NCI-H128 (cell line): ENCODE data around the gene CDH13.

Experiments
- DNase-seq: peaks from one replicate; lab custom pipeline; 2025; ENCODE audit not compliant: unreplicated experiment; lab: John Stamatoyannopoulos, UW

The CDH13 gene

DNA sequence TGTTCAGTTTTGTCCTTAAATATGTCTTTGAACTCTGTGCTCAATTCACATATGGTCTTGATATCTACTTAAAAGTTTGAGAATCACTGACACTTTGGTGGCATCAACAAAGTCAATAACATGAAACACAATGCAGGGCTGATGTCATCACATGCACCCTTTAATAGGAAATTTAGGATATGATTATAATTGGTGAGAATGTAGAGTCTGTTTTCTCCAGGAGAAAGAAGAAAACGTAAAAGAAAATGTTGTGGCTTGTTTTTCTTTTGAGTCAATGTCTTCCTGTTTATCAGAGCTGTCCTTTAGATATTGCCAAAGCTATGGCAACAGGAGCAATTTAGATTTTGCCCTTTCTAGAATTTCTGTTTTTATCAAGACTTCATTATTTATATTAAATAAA is 396.9 kb downstream of the CDH13 start:
- DNase-seq = no peak

DNA sequence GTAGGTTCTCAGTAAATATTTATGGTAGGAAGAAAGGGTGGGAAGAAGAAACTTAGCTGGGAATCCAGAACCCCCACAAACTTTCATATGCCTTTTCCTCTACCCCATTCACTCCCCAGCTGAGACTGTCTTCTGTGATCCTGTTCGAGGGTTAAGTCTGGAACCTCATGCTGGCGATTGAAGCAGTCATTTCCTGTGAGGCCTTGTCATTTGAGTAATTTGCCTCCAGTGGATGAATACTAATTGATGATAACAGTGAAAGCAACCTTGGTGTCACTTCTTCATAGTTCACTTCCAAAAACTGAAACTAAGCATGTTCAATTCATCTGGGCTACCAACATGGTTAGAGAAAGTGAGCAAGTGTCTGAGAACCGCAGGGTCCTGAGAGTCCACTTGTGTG is 401.2 kb downstream of the CDH13 start:
- no peak for DNase-seq

DNA sequence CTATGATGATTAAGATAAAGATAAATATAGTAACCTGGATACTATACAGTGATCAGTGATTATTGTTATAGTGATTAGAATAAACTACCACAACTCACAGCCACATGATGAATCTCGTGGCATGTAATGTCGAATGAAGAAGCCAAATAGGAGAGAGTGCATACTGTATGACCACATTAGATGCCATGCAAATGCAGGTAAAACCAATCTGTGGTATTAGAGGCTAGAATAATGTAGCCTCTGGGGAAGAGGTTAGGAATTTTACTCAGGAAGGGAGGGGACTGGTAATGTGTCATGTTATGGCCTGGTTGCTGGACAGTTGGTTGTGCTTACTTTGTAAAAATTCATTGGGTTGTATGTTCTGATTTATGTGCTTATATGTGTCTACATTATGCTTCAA is 402.7 kb downstream of the CDH13 start:
- DNase-seq = no peak

DNA sequence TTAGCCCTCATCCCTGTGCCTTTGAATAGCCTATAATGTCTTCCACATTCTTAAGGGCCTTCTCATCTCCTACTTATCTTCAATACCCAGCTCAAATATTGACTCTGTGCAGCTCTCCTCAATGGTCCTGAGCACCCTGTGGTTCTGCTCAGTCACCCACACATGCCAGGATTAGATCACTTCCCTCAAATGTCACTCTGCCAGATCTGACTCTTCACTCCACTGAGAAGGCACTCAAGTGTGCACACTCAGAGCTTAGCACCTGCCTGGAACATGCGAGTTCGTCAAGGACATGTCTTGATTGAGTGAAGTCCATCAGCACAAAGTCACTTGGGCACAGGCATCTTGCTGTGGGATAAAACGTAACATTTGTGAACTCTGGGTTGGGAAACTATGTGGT is 404.8 kb downstream of the CDH13 start:
- DNase-seq = no peak

DNA sequence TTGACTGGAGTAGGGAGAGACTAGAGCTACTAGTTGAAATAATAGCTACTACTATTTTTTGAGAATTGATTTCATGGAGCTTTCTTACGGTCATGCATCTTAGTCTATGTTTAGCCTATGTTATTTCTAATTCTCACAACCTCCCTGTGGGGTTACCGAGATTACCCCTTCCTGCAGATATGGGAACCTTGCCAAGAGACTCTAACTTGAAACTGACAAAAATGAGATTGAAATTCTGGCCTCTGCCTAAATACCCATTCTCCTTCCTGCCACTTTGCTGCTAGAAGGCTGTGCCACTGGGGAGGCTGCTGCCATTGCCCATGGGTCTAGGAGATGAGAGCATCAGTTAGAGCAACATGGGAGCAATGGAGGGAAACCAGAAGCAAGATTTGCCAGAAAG is 410.3 kb downstream of the CDH13 start:
- DNase-seq = no peak

DNA sequence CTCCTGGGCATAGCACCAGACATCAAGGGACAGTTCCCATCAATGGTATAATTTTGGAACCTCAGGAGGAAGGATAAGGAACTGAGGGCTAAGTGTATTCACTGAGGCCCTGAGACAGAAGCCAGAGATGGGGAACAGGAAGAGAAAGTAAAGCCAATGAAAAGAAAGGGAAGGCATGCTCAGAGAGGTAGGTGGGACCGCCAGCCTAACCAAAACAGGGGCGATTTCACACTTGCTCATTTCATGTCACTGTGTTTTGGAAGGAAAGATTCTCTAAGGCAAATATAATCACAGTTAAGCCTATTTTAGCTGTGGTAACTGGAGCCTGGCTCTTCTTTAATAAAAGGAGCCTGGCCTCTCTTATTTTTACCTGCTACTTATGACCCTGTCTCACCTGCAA is 411.1 kb downstream of the CDH13 start:
- no peak for DNase-seq

DNA sequence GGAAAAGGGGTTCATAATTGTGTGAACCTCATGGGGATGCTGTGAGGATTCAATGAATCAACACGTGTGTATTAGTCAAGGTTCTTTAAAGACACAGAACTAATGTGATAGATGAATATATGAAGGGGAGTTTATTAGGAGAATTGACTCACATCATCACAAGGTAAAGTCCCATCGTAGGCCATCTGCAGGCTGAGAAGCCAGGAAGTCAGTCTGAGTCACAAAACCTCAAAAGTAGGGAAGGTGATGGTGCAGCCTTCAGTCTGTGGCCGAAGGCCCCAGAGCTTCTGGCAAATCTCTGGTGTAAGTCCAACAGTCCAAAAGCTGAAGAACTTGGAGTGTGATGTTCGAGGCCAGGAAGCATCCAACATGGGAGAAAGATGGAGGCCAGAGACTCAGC is 413.4 kb downstream of the CDH13 start:
- DNase-seq = no peak

DNA sequence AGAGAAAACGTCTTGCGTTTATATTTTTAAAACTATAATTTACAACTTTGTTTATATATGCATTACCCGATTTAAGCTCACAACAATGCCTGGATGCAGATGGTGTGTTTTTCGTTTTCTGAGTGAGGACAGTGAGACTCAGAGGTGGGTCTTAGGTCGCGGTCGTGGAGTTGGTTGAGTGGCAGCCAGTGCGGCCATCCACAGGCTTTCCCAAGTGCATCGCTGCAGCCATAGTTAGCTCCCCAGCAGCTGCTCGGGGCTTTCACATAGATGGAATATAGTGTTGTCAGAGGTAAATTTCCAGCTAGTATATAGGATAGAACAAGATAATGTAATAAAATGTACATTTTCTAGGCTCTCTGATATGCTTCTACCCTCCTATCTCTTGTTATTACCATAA is 417.8 kb downstream of the CDH13 start:
- DNase-seq = no peak

DNA sequence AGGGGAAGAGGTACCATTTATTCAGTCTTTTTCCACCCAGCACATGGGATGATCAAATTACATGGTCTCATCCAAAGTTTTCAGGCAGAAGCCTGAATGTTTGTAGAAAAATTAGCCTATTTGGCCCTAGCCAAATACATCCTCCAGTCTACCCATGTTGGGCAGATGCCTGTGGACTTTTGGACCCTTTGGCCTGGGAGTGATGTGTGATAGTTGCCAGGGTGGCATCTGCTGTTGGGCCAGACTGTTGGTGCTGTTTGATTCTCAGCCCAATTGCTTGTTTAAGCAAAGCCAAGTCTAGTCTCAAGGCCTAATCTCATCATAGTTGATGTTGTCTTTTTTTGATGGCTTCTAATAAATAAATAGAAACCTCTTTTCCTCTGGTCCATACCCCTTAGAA is 419.0 kb downstream of the CDH13 start:
- no peak for DNase-seq

DNA sequence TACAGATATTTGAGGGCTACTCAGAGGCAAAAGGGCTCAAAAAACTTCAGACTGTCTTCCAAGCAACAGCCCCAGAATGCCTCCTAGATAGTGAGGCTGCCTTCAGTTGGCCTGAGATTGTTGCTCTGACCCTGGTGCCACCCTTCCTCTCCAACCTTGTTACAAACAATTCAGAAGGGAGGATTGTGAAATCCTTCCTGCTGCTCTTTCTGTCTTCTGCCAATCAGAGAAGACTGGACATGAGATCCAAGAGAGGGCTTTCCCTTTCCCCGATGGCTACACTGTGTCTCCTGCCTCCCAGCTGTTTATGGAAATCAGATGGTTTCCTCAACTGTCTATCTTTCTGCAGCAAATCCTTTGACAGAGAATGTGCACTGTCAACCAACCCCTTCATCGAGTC is 419.9 kb downstream of the CDH13 start:
- no peak for DNase-seq

DNA sequence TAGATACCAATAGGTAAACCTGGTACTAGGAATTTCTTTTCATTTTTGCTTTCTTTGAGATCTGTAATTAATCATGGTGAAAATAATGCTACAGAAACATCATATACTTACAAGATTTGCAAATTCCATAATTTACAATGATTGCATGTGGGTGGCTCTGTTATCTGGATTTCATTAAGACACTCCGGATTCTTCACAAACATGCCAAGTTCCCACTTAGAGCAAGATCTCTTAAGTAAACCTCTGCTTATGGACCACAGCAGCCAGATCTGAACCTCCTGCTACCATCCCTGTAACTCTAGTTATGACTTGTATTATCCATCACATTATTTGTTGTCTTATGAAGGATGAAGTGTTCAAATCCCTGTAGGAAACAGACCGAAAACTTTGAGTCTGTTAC is 424.7 kb downstream of the CDH13 start:
- no peak for DNase-seq

DNA sequence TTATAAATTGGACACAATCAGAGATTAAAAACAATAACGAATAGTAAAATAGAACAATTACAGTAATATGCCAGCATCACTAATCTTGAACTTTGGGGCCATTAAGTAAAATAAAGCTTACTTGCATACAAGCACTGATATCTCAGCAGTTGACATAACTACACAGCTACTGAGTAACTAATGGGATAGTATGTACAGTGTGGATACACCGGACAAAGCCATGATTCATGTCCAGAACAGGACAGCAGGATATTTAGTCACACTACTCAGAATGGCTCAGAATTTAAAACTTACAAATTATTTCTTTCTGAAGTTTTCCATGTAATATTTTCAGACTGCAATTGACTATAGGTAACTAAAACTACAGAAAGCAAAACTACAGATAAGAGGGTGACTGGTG is 427.5 kb downstream of the CDH13 start:
- DNase-seq = no peak

DNA sequence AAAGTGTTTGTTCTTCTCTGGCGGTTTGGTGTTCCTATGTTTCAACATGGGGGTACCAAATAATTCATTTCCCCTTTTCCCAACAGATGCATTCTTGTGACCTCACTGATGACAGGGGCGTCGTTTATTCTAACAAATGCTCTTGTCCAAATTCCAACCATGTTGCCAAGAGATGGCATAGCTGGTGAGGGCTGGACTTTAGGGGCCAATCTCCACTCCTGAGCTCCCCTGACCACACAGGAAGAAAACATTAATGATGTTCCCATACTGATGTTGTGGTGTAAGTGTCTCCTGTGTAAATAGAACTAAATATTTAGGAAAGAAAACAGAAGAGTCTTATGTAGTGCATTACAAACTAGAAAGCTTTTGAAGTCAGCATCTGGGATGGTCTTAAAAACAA is 431.6 kb downstream of the CDH13 start:
- no peak for DNase-seq

DNA sequence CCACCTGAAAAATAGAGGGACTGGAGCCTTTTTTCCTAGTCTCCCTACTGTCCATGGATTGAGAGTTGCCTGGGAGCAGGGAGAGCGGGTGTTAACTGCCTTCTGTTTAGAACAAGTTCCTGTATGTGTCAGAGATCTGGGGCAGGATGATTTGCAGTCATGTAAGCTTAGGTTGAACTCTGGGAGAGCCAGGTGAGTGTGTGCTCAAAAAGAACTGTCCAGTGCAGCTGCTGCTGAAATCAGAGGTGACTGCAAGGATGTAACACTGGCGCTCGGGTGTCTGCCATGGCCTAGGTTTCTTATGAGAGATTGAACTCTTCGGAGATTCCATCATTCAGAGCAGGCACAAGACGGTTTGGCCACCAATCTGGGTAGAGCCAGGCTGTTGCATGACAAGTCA is 432.5 kb downstream of the CDH13 start:
- DNase-seq = no peak

DNA sequence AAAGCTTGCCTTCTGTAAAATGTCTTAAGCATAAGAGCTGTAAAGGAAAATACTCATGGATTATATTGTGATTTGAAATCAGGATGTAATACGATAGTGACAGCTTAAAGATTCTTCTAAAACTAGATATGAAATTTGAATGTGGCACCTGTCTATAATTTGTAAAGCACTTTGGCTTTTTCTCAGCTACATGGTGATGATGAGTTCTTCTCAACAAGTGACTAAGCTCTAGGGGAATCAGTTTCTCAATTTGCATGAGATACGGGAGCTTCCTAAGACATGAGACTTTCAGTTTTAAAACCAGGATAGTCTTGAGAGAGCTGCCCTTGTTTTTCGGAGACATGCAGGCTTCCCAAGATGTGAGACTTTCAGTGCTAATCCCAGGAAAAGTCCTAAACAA is 439.2 kb downstream of the CDH13 start:
- no peak for DNase-seq

DNA sequence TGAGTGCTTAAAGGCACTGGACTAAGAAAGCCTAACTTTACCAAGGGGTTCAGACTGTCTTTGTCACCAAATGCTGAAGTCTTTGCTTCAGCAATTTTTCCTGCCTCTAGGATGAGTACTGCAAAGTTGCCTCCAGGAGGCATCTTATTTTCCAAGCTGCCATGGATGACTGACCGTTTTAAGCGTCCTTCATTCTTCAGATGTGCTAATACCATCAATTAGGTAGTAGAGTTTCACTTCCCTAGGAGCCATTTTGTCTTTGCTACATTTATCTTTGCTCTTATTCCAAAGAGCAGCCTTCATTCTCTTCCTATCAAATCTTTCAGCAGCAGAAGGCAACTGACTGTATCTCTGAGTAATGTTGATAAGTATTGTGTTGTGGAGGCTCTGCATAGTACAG is 440.1 kb downstream of the CDH13 start:
- no peak for DNase-seq

DNA sequence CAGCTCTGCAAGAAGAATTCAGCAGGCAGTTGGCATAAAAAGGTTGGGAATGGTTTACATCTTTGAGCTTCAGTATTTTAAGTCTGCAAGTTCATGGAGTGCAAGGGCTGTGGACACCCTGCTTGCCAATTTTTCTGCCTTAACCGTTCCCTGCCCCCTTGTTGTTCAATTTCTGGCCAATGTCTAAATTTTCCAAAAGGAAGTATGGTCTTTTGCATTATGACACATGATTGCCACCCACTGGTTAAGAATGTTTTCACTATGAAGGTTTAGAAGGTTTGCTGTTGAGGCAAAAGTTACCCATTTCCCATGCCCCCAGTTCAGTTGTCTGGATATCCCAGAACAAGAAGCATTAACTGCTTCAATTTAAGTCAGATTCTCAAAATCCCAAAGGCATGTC is 441.9 kb downstream of the CDH13 start:
- no peak for DNase-seq

DNA sequence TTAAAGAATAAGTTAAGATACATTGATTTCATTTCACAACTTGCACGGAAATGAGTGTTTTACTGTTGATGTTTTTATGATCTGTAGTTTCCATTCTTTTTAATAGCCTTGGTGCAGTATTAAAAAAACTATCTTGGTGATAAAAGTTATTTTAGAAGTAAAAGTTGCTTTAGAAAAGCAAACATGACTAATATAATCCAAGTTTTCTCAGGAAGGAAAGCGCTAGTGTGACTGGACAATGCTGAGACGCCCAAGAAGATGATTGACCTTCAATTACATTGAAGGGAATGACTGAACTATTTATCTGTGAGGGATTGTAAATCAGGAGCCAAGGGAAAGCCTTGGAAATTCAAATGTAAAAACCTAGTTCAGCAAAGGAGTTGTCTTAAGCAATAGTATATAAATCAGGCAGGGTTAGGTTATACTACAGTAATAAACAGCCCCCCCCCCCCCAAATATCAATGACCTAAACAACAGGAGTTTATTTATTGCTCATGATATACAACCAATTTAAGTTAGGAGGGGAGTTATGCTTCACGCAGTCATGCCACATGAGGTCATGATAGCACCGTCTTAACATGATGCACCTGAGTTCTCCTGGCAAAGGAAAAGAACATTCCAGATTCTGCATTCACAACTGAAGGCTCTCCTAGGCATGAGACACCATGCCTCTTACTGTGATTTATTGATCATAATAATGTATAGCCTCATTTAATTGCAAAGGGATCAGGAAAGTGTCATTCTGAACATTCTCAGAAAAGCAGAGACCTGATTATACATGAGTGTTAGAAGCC is 443.8 kb downstream of the CDH13 start:
- no peak for DNase-seq

DNA sequence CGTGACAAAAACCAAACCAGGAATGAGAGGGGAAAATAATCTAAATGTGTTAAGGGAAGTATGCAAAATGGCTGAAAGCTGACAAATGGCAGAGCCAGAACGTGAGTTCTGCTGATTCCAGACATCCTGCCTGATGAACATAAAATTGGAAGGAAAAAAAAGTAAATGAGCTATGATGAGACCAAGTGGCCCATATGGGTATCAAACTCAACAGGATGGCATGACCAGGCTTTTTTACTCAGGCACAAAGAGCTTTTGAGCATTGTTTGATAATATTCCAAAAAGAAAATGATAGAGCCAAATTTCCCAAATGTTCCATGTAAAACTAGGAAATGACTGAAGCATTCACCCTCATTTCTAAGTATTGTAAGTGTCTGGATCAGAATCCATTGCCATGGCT is 449.2 kb downstream of the CDH13 start:
- no peak for DNase-seq

DNA sequence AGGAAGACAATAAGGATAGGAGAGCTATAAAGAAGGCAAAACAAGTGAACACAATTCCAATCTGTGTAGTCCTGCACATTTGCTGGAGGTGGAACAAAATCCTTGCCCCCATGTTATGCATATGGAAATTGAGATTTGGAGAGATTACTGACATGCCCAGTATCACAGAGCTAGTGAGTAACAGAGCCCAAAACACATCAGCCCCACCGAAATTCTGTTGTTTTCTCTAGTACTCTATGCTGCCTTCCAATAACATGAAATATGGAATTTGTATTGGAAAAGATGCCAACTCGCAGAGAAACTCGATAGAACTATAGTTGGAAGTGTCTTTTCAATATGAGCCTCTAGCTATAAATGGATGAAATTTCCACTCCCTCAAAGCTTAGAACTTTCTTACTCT is 456.6 kb downstream of the CDH13 start:
- DNase-seq = no peak

DNA sequence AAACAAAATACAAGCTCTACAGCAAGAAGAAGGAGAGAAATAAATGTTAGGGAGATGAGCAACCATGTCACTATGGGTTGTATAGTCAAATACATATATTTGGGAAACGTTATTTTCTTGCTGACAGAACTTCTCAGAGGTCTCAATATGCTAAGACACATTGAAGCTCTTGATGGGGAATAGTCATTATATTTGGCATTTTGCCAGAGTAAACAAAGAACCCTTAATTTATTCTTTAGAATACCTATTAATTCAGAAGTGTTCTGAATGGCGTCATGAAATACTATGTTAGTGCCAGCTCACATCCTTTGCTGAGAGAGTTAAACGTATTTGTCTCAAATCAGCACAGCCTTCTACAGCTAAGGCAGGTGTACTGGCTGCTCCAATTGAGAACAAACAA is 458.9 kb downstream of the CDH13 start:
- no peak for DNase-seq

DNA sequence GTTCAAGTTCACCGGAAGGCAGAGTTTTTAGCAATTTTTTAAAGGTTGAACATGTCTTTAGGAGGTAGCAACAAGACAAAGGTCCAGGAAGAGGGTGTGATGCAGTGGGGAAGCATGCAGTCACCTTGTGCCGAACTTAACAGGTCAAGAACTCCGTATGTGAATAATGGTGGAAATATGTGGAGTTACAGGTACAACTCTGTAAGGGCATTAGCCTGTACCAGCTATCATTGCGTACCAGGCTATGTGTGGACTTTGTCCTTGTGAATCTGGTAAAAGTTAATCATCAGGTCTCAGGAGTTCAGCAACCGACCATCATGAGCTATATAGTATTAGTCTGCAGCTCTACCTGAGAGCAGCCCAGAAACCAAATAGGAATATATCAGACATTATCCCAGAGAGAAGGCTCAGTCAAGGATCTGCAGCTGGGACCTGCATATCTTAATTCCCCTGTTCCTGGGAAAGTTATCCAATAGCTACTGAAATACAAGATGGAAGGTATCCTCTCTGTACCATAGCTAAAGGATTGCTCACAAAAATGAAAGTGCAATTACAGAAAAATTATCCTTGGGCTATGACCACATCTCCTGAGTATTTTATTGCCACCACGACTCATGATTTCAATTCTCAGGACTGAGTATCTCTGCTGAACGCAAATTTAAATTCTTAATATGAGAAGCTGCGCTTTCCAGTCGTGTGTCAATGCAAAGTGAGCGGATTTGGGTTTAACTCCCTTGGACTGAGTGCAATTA is 469.3 kb downstream of the CDH13 start:
- DNase-seq = no peak

DNA sequence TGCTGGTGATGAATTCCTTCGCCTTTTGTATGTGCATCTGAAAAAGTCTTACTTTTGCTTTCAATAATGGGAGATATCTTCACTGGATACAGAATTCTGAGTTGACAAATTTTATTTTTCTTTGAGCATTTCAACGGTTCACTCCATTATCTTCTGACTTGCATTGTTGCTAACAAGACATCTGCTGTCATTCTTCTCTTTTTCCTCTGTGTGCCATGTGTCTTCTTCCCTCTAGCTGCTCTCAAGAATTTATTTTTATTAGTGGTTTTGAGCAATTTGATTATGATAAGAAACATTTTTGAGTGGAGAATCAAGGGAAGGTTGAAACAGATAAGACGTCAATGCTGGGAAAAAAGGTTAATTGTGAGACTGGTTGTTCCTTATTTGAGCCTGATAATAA is 471.8 kb downstream of the CDH13 start:
- no peak for DNase-seq
